GM21526 (cell line): ENCODE data around the gene RMDN2.
"Not testable (repeated sequence)": the region's sequence is repeated elsewhere in the genome, so short reads cannot be mapped to it uniquely, and the experiment has no call there.

Experiments used
- ATAC-seq: cut with Tn5 transposase; IDR thresholded peaks from one replicate; pipeline ENCODE4 v1.9.1; 2021; ENCODE audit warnings: moderate library complexity; ENCODE audit not compliant: unreplicated experiment, low FRiP score

Gene RMDN2

GRCh38 chr2:37984589-37984988 is 59.5 kb downstream of the RMDN2 start:
- no peak for ATAC-seq

GRCh38 chr2:37985333-37985732 is 60.2 kb downstream of the RMDN2 start:
- ATAC-seq = no peak

- ATAC-seq = no peak
These were observed 62.1 kb downstream of the RMDN2 start for GRCh38 chr2:37987098-37987775.

- no peak for ATAC-seq
These were observed 67.5 kb downstream of the RMDN2 start for GRCh38 chr2:37992601-37993000.

- no peak for ATAC-seq
These were observed 68.1 kb downstream of the RMDN2 start for GRCh38 chr2:37993143-37993542.

GRCh38 chr2:37997629-37998028 is 72.5 kb downstream of the RMDN2 start:
- ATAC-seq = no peak

- no peak for ATAC-seq
These were observed 75.6 kb downstream of the RMDN2 start for GRCh38 chr2:38000485-38001222.

GRCh38 chr2:38010187-38010586 is 85.1 kb downstream of the RMDN2 start:
- not testable (repeated sequence) for ATAC-seq

- no peak for ATAC-seq
These were observed 85.9 kb downstream of the RMDN2 start for GRCh38 chr2:38010995-38011394.

- no peak for ATAC-seq
These were observed 88.2 kb downstream of the RMDN2 start for GRCh38 chr2:38013158-38013752.

GRCh38 chr2:38016219-38016618 is 91.1 kb downstream of the RMDN2 start:
- no peak for ATAC-seq

- no peak for ATAC-seq
These were observed 92.7 kb downstream of the RMDN2 start for GRCh38 chr2:38017836-38018235.

GRCh38 chr2:38020359-38021069 is 95.4 kb downstream of the RMDN2 start:
- ATAC-seq = not testable (repeated sequence)

- ATAC-seq = no peak
These were observed 96.5 kb downstream of the RMDN2 start for GRCh38 chr2:38021589-38021988.

GRCh38 chr2:38026846-38027245 is 101.8 kb downstream of the RMDN2 start:
- no peak for ATAC-seq

GRCh38 chr2:38028829-38029228 is 103.7 kb downstream of the RMDN2 start:
- ATAC-seq = no peak

- ATAC-seq = no peak
These were observed 104.4 kb downstream of the RMDN2 start for GRCh38 chr2:38029512-38029911.

GRCh38 chr2:38030635-38031355 is 105.7 kb downstream of the RMDN2 start:
- ATAC-seq = no peak

GRCh38 chr2:38032946-38033345 is 107.9 kb downstream of the RMDN2 start:
- ATAC-seq = no peak

- no peak for ATAC-seq
These were observed 108.6 kb downstream of the RMDN2 start for GRCh38 chr2:38033646-38034045.
